ENCODE results near the gene TSHZ2.

The TSHZ2 gene

GRCh38 chr20:53052380-53052779 is 80.2 kb downstream of the TSHZ2 start:
- no peak overlapping the region for H3K9ac ChIP-seq
- H3K36me3 ChIP-seq (ENCODE audit: insufficient read depth): no peaks in the 10 kb centered on the region
- no peak overlapping the region for H3K4me3 ChIP-seq (IDR thresholded peaks at IDR 0.05; ENCODE audit: insufficient read depth, low read depth, low read length)
- H3K79me2 ChIP-seq (ENCODE audit: insufficient read depth, low read depth): no peaks in the 10 kb centered on the region
- no peaks in the 10 kb centered on the region for H4K20me1 ChIP-seq (ENCODE audit: insufficient read depth)
- H3K27ac ChIP-seq: no peak overlapping the region
- H3K4me1 ChIP-seq (ENCODE audit: low read depth, poor library complexity, severe bottlenecking): no peaks in the 10 kb centered on the region
- no peak overlapping the region for H3K4me2 ChIP-seq
- no peak for TF ChIP-seq CTCF (conservative IDR thresholded peaks at IDR 0.05; ENCODE audit: low read depth, low read length)
- no peaks in the 10 kb centered on the region for H3K27me3 ChIP-seq (ENCODE audit: insufficient read depth, low read depth)
- no peak overlapping the region for H2AFZ ChIP-seq (ENCODE audit: low read depth)

GRCh38 chr20:53053595-53053994 is 81.4 kb downstream of the TSHZ2 start:
- Histone ChIP-seq H3K9ac (no peak overlapping the region), H3K36me3 (ENCODE audit: insufficient read depth) (no peaks in the 10 kb centered on the region), H4K20me1 (ENCODE audit: insufficient read depth) (no peaks in the 10 kb centered on the region), H3K4me3 (IDR thresholded peaks at IDR 0.05; ENCODE audit: insufficient read depth, low read depth, low read length) (no peak overlapping the region), H3K27ac (no peak overlapping the region), H3K79me2 (ENCODE audit: insufficient read depth, low read depth) (no peaks in the 10 kb centered on the region), H3K4me2 (no peak overlapping the region), H2AFZ (ENCODE audit: low read depth) (no peak overlapping the region), H3K4me1 (ENCODE audit: low read depth, poor library complexity, severe bottlenecking) (no peaks in the 10 kb centered on the region), H3K27me3 (ENCODE audit: insufficient read depth, low read depth) (no peaks in the 10 kb centered on the region)
- no peak for TF ChIP-seq CTCF (conservative IDR thresholded peaks at IDR 0.05; ENCODE audit: low read depth, low read length)

- no peak for TF ChIP-seq CTCF (conservative IDR thresholded peaks at IDR 0.05; ENCODE audit: low read depth, low read length)
- Histone ChIP-seq H3K4me1 (ENCODE audit: low read depth, poor library complexity, severe bottlenecking) (no peaks in the 10 kb centered on the region), H3K4me2 (no peak overlapping the region), H4K20me1 (ENCODE audit: insufficient read depth) (no peaks in the 10 kb centered on the region), H3K79me2 (ENCODE audit: insufficient read depth, low read depth) (no peaks in the 10 kb centered on the region), H3K4me3 (IDR thresholded peaks at IDR 0.05; ENCODE audit: insufficient read depth, low read depth, low read length) (no peak overlapping the region), H2AFZ (ENCODE audit: low read depth) (no peak overlapping the region), H3K27me3 (ENCODE audit: insufficient read depth, low read depth) (no peaks in the 10 kb centered on the region), H3K9ac (no peak overlapping the region), H3K27ac (no peak overlapping the region), H3K36me3 (ENCODE audit: insufficient read depth) (no peaks in the 10 kb centered on the region)
Measured at GRCh38 chr20:53055367-53056067, 83.4 kb downstream of the TSHZ2 start.

- H3K27ac ChIP-seq: no peak overlapping the region
- no peak for TF ChIP-seq CTCF (conservative IDR thresholded peaks at IDR 0.05; ENCODE audit: low read depth, low read length)
- no peak overlapping the region for H3K4me2 ChIP-seq
Measured at GRCh38 chr20:53057579-53057978, 85.4 kb downstream of the TSHZ2 start.

More at GRCh38 chr20:53057579-53057978, 85.4 kb downstream of the TSHZ2 start:
- H2AFZ ChIP-seq (ENCODE audit: low read depth): no peak overlapping the region
- no peaks in the 10 kb centered on the region for H3K27me3 ChIP-seq (ENCODE audit: insufficient read depth, low read depth)
- no peak overlapping the region for H3K4me3 ChIP-seq (IDR thresholded peaks at IDR 0.05; ENCODE audit: insufficient read depth, low read depth, low read length)
- H4K20me1 ChIP-seq (ENCODE audit: insufficient read depth): no peaks in the 10 kb centered on the region
- no peaks in the 10 kb centered on the region for H3K4me1 ChIP-seq (ENCODE audit: low read depth, poor library complexity, severe bottlenecking)
- H3K9ac ChIP-seq: no peak overlapping the region
- no peaks in the 10 kb centered on the region for H3K79me2 ChIP-seq (ENCODE audit: insufficient read depth, low read depth)
- no peaks in the 10 kb centered on the region for H3K36me3 ChIP-seq (ENCODE audit: insufficient read depth)
